HL-60 (cell line): ENCODE data around the gene ANKRD13B.

Experiments used
- DNase-seq, 2 experiments: peaks; one replicate each; pipeline ENCODE4 v3.0.0-alpha.2; 2010 to 2020; ENCODE audit warnings: low read depth in 1 of 2, low spot score in 1 of 2
- H3K27ac ChIP-seq: fragments of 250-450 bp; sonication (Bioruptor Pico); replicated peaks from 2 replicates; pipeline ENCODE4 v1.5.1; 2020; ENCODE audit warnings: mild to moderate bottlenecking, moderate library complexity
- H3K27me3 ChIP-seq: fragments of 250-450 bp; sonication (Bioruptor Pico); 2 replicates; pipeline ENCODE4 v1.5.1; 2021; ENCODE audit warnings: mild to moderate bottlenecking, moderate library complexity; ENCODE audit not compliant: insufficient read depth, poor library complexity, severe bottlenecking
- H3K4me3 ChIP-seq: replicated peaks from 2 replicates; pipeline ENCODE4 v1.5.1; 2011; ENCODE audit warnings: mild to moderate bottlenecking, control low read depth, low read length; ENCODE audit not compliant: insufficient read depth
- GABPA ChIP-seq: IDR thresholded peaks from 2 replicates; pipeline ENCODE4 v1.6.1; 2012; ENCODE audit warnings: low read depth
- POLR2AphosphoS5 ChIP-seq: IDR thresholded peaks from 2 replicates; pipeline ENCODE4 v1.6.1; 2012; ENCODE audit warnings: low read depth
- SPI1 ChIP-seq: IDR thresholded peaks from 2 replicates; pipeline ENCODE4 v1.6.1; 2012; ENCODE audit warnings: low read depth, mild to moderate bottlenecking, borderline replicate concordance
- TF ChIP-seq, protein P1 (sequence below): IDR thresholded peaks from one replicate; pipeline ENCODE4 v1.5.1; 2011; ENCODE audit warnings: low read length, control low read depth, inconsistent platforms; ENCODE audit not compliant: insufficient read depth
- TF ChIP-seq, protein P2 (sequence below): IDR thresholded peaks from 2 replicates; pipeline ENCODE4 v1.6.1; 2012; ENCODE audit warnings: low read depth; ENCODE audit not compliant: insufficient replicate concordance

Gene ANKRD13B

DNA sequence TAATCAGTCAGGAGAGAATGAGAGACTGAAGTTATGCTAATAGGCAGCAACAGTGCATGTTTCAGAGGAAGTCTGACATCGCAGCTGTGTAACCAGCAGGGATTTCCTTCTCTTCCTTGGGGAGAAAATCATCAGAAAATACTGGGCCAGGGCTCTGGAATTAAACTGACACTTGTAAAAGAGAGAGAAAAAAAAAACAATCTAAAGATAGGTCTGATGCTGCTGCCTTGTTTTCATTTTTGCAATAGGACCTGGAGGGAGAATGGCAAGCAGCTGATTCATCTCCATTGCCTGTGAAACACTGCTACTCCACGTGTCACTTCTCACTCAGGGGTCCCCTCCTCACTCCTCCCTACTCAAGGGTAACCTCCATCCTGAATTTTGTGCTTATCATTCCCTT, 47.5 kb downstream of the ANKRD13B start:
- DNase-seq: no peak
- no peak overlapping the region for H3K27ac ChIP-seq
- H3K27me3 ChIP-seq: no peaks in the 10 kb centered on the region
- TF ChIP-seq POLR2AphosphoS5 (no peak), SPI1 (no peak), GABPA (no peak)
- TF ChIP-seq, protein P1, sequence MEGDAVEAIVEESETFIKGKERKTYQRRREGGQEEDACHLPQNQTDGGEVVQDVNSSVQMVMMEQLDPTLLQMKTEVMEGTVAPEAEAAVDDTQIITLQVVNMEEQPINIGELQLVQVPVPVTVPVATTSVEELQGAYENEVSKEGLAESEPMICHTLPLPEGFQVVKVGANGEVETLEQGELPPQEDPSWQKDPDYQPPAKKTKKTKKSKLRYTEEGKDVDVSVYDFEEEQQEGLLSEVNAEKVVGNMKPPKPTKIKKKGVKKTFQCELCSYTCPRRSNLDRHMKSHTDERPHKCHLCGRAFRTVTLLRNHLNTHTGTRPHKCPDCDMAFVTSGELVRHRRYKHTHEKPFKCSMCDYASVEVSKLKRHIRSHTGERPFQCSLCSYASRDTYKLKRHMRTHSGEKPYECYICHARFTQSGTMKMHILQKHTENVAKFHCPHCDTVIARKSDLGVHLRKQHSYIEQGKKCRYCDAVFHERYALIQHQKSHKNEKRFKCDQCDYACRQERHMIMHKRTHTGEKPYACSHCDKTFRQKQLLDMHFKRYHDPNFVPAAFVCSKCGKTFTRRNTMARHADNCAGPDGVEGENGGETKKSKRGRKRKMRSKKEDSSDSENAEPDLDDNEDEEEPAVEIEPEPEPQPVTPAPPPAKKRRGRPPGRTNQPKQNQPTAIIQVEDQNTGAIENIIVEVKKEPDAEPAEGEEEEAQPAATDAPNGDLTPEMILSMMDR: no peak
- TF ChIP-seq, protein P2, sequence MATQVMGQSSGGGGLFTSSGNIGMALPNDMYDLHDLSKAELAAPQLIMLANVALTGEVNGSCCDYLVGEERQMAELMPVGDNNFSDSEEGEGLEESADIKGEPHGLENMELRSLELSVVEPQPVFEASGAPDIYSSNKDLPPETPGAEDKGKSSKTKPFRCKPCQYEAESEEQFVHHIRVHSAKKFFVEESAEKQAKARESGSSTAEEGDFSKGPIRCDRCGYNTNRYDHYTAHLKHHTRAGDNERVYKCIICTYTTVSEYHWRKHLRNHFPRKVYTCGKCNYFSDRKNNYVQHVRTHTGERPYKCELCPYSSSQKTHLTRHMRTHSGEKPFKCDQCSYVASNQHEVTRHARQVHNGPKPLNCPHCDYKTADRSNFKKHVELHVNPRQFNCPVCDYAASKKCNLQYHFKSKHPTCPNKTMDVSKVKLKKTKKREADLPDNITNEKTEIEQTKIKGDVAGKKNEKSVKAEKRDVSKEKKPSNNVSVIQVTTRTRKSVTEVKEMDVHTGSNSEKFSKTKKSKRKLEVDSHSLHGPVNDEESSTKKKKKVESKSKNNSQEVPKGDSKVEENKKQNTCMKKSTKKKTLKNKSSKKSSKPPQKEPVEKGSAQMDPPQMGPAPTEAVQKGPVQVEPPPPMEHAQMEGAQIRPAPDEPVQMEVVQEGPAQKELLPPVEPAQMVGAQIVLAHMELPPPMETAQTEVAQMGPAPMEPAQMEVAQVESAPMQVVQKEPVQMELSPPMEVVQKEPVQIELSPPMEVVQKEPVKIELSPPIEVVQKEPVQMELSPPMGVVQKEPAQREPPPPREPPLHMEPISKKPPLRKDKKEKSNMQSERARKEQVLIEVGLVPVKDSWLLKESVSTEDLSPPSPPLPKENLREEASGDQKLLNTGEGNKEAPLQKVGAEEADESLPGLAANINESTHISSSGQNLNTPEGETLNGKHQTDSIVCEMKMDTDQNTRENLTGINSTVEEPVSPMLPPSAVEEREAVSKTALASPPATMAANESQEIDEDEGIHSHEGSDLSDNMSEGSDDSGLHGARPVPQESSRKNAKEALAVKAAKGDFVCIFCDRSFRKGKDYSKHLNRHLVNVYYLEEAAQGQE: no peak
- H3K4me3 ChIP-seq: no peak overlapping the region

GRCh38 chr17:29640981-29641642, 48.2 kb downstream of the ANKRD13B start:
- TF ChIP-seq, protein P1: no peak
- TF ChIP-seq GABPA (no peak), SPI1 (no peak), POLR2AphosphoS5 (no peak)
- TF ChIP-seq, protein P2: no peak
- DNase-seq: no peak
- no peak overlapping the region for H3K4me3 ChIP-seq
- H3K27ac ChIP-seq: no peak overlapping the region
- no peaks in the 10 kb centered on the region for H3K27me3 ChIP-seq

DNA sequence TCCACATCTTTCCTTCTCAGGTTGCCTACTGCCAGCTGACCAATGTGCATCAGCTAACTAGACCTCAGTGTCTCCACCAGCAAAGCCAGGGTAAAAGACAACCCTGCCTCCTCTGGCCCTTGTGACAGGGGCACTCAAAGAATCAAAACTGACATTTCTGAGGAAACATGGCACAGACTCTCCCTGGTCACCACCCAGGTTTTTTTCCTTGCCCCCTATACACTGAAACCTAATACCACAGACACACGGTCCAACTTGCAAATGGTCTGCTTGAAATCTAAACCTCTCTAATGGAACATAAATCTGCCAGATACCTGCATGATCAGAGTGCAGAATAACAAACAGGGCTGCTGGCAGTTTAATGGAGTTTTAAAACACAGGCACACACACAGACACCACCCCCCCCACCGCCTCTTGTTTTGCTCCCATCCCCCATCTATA, 49.3 kb downstream of the ANKRD13B start:
- no peaks in the 10 kb centered on the region for H3K27me3 ChIP-seq
- DNase-seq: no peak
- TF ChIP-seq SPI1 (no peak), GABPA (no peak), POLR2AphosphoS5 (no peak)
- TF ChIP-seq, protein P1: no peak
- TF ChIP-seq, protein P2: no peak
- H3K4me3 ChIP-seq: no peak overlapping the region
- H3K27ac ChIP-seq: no peak overlapping the region
